ENCODE results near the gene CLIC3.

Gene CLIC3

DNA sequence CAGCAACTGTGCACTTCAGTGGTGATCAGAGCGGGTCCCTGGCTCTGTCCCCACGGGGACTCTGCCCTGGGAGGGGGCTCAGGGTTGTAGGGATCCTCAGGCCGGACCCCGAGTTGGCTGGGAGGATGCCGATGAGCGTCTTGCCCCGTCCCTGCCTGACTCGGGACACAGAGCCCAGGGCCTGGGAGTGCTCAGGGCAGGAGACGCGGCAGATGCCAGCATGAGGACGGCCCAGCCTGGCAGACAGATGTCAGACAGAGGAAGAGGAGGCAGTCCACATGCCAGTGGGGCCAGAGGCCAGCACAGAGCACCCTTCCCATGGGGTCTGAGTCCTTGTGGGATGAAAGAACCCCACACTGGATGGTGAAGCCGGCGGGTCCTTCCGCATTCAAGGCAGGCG lies 33.0 kb downstream of the CLIC3 start:
- FAIRE-seq (no peak), DNase-seq (ENCODE audit: insufficient read length, low spot score) (no peak)
- TF ChIP-seq, protein P1, sequence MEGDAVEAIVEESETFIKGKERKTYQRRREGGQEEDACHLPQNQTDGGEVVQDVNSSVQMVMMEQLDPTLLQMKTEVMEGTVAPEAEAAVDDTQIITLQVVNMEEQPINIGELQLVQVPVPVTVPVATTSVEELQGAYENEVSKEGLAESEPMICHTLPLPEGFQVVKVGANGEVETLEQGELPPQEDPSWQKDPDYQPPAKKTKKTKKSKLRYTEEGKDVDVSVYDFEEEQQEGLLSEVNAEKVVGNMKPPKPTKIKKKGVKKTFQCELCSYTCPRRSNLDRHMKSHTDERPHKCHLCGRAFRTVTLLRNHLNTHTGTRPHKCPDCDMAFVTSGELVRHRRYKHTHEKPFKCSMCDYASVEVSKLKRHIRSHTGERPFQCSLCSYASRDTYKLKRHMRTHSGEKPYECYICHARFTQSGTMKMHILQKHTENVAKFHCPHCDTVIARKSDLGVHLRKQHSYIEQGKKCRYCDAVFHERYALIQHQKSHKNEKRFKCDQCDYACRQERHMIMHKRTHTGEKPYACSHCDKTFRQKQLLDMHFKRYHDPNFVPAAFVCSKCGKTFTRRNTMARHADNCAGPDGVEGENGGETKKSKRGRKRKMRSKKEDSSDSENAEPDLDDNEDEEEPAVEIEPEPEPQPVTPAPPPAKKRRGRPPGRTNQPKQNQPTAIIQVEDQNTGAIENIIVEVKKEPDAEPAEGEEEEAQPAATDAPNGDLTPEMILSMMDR (IDR thresholded peaks at IDR 0.05; ENCODE audit: insufficient read depth, missing control alignments): no peak

DNA sequence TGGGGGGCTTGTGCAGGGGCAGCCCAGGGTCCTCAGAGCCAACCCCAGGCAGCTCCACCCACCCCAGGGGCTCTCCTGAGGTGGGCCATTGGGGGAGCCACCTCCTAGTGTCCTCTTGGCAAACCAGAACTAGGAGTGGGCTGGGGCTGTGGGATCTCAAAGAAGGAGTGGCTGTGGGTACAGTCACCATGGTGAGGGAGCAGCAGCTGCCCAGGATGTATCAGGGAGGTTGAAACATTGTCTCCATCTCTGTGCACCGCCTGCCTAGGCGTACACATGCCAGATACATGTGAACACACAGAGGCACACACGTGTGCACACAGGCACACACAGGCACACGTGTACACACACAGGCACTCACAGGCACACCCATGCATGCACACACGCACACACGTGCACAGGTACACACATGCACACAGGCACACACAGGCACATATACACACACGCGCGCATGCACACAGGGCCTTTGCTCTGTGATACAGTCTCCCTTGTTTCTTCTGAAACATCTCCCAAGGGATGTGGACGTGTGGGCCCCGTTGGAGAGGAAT lies 33.6 kb downstream of the CLIC3 start:
- no peak for FAIRE-seq
- TF ChIP-seq, protein P1 (IDR thresholded peaks at IDR 0.05; ENCODE audit: insufficient read depth, missing control alignments): no peak
- no peak for DNase-seq (ENCODE audit: insufficient read length, low spot score)

DNA sequence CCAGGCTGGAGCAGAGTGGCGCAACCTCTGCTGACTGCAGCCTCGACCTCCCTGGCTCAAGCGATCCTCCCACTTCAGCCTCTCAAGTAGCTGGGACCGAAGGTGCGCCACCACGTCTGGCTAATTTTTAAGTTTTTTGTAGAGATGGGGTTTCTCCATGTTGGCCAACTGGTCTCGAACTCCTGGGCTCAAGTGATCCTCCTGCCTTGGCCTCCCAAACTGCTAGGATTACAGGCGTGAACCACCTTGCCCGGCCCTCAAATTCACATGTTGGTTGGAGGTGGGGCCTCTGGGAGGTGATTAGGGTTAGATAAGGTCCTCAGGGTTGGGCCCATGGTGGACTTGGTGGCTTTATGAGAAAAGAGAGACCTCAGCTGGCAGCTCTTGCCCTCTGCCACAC lies 34.2 kb downstream of the CLIC3 start:
- no peak for DNase-seq (ENCODE audit: insufficient read length, low spot score)
- TF ChIP-seq, protein P1 (IDR thresholded peaks at IDR 0.05; ENCODE audit: insufficient read depth, missing control alignments): no peak
- no peak for FAIRE-seq

DNA sequence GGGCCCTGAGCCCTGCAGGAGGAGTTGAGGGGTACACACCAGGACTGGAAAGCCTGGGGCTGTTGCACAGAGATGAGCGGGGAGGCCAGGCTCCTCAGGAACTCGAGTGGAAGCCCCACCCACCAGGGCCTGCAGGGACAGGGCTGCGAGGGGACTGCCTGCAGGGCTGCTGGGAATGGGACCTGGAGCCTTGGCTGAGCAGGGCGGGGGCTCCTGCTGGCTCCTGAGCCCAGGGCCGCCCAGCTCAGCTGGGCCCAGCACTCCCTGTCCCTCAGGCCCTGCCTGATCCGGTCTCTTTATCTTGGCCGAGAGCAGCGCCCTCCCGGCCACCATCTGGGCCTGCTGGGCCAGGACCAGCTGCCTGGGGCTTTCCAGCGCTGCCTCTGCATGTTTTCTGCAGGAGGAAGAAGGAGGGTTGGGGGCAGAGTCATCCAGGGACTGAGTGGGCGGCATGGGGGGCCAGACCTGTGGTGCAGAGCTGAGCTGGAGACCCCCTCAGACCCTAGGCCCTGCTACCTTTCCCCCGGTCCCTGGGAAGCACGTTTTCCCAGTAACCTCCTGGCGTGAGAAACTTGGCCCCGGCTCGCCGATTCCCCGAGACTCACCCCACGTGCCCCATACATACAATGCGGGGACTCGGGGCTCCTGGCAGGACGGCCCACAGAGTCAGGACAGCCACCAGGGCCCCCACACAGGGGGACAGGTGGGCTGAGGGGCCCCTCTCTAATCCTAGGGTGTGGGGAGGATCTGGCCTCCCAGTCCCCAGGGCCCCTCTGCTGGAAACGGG lies 34.9 kb downstream of the CLIC3 start:
- TF ChIP-seq, protein P1 (IDR thresholded peaks at IDR 0.05; ENCODE audit: insufficient read depth, missing control alignments): no peak
- no peak for FAIRE-seq
- DNase-seq (ENCODE audit: insufficient read length, low spot score): no peak

DNA sequence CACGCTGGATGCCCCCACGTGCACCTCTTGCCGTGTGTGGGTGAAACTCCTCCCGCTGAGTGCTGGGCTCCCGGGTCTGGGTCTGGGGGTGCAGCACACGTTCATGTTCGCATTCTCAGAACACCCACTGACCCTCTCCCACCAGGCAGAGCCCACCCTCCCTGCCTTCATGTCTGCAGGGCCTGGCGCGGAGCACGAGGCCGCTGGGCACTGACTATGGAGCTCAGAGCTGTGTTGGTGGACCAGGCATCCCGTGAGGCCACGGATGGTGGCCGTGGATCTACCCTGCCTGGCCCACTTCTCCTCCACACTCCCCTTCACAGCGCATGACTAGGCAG lies 35.5 kb downstream of the CLIC3 start:
- TF ChIP-seq, protein P1 (IDR thresholded peaks at IDR 0.05; ENCODE audit: insufficient read depth, missing control alignments): no peak
- FAIRE-seq (no peak), DNase-seq (ENCODE audit: insufficient read length, low spot score) (no peak)

DNA sequence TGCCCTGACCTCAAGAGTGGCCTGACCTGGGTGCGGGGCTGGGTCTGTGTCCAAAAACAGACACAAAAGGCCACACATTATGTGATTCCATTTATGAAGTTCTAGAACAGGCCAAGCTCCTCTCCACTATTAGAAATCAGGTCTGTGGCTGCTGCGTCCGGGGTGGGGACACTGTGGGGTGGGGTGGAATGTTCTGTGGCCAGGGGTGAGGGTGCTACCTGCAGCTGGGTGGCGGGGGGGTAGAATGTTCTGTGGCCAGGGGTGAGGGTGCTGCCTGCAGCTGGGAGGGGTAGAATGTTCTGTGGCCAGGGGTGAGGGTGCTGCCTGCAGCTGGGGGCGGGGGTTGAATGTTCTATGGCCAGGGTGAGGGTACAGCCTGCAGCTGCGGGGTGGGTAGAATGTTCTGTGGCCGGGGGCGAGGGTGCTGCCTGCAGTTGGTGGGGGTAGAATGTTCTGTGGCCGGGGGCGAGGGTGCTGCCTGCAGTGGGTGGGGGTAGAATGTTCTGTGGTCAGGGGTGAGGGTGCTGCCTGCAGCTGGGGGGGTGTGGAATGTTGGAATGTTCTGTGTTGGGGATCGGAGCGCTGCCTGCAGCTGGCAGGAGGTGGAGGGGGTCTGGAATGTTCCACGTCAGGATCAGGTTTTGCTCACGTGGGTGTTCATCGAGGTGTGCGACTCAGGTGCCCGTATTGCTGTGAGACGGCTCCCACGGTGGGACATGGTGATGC lies 36.0 kb downstream of the CLIC3 start:
- DNase-seq (ENCODE audit: insufficient read length, low spot score) (no peak), FAIRE-seq (no peak)
- TF ChIP-seq, protein P1 (IDR thresholded peaks at IDR 0.05; ENCODE audit: insufficient read depth, missing control alignments): no peak
